HG03432 (cell line): ENCODE measurements around the gene SLC15A5.

Experiments
- ATAC-seq: cut with Tn5 transposase; IDR thresholded peaks from one replicate; pipeline ENCODE4 v1.9.1; 2021; ENCODE audit warnings: mild to moderate bottlenecking, moderate library complexity; ENCODE audit not compliant: unreplicated experiment

Gene SLC15A5

GRCh38 chr12:16277585-16277984 is at the start of gene SLC15A5:
Gene SLC15A5, minus strand, starts transcription at chr12:16277685. Its CDS starts 0 bp downstream, at chr12:16277685.
- ATAC-seq, result no peak

GRCh38 chr12:16325426-16325825 is 47.9 kb upstream of the SLC15A5 start:
- no peak for ATAC-seq

- ATAC-seq, result no peak
Measured at GRCh38 chr12:16324772-16325171, 47.3 kb upstream of the SLC15A5 start.

GRCh38 chr12:16324272-16324671 is 46.8 kb upstream of the SLC15A5 start:
- no peak for ATAC-seq

GRCh38 chr12:16323638-16324037 is 46.2 kb upstream of the SLC15A5 start:
- ATAC-seq, result no peak

- ATAC-seq, result no peak
Measured at GRCh38 chr12:16323010-16323409, 45.5 kb upstream of the SLC15A5 start.

- ATAC-seq, result no peak
Measured at GRCh38 chr12:16310934-16311333, 33.4 kb upstream of the SLC15A5 start.

GRCh38 chr12:16307856-16308475 is 30.5 kb upstream of the SLC15A5 start:
- no peak for ATAC-seq

- ATAC-seq, result no peak
Measured at GRCh38 chr12:16303939-16304338, 26.5 kb upstream of the SLC15A5 start.

GRCh38 chr12:16300736-16301135 is 23.3 kb upstream of the SLC15A5 start:
- ATAC-seq, result no peak

GRCh38 chr12:16300122-16300521 is 22.6 kb upstream of the SLC15A5 start:
- ATAC-seq, result no peak

- ATAC-seq, result no peak
Measured at GRCh38 chr12:16299403-16299802, 21.9 kb upstream of the SLC15A5 start.

- no peak for ATAC-seq
Measured at GRCh38 chr12:16297521-16297920, 20.0 kb upstream of the SLC15A5 start.

GRCh38 chr12:16294376-16294956 is 17.0 kb upstream of the SLC15A5 start:
- ATAC-seq, result no peak

- ATAC-seq, result no peak
Measured at GRCh38 chr12:16291032-16291431, 13.5 kb upstream of the SLC15A5 start.

- no peak for ATAC-seq
Measured at GRCh38 chr12:16285586-16285985, 8.1 kb upstream of the SLC15A5 start.

GRCh38 chr12:16282978-16283377 is 5.5 kb upstream of the SLC15A5 start:
- ATAC-seq, result no peak

- no peak for ATAC-seq
Measured at GRCh38 chr12:16282081-16282480, 4.6 kb upstream of the SLC15A5 start.

GRCh38 chr12:16281157-16281556 is 3.7 kb upstream of the SLC15A5 start:
- ATAC-seq, result no peak

GRCh38 chr12:16272222-16272621 is 5.3 kb downstream of the SLC15A5 start:
- ATAC-seq, result no peak

- no peak for ATAC-seq
Measured at GRCh38 chr12:16271062-16271461, 6.4 kb downstream of the SLC15A5 start.

GRCh38 chr12:16269946-16270345 is 7.5 kb downstream of the SLC15A5 start:
- ATAC-seq, result no peak

- no peak for ATAC-seq
Measured at GRCh38 chr12:16266085-16266484, 11.4 kb downstream of the SLC15A5 start.
